CD4-positive, alpha-beta T cell treated with Interleukin-10 for 1 hour (primary cell): ENCODE data around the gene RFC2.

Experiments used
- DNase-seq: peaks from one replicate; pipeline ENCODE4 v3.0.0-alpha.2; 2020

Gene RFC2

DNA sequence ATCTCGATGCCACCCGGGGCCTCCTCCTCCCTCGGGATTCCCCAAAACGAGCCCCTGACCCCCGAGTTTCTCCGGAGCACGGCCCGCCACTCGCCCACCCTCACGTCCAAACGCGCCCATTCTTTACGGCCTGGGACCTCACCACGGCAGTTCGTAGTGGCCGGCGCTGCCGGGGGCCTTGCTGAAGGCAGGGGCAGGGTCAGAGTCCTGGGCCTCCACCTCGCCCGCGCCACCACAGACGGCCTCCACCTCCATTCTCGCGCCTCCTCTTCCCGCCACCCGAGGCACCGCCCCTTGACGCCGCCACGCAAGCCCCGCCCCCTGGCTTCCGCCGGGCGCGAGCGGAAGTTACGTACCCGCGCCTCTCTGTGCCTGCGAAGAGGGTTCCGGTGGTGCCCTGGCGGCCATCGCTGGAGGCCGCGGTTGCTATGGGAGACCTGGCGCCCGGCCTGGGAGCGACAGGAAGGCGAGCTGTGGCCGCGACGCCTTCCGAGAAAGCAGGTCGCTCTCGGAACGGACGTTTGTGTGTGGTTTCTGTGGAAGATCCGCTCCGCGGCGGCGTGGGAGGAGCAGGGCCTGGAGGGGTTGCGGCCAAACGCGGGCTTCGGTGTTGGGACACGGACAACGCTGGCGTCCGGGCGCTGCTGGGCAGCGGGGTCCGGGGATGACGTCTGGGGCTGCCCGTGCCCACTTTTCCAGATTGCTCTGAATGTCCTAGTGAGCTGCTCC, at the start of gene RFC2:
Gene RFC2 (minus strand): TSS at position 271 of the 729 bp plus-strand sequence. CDS start 16 bp downstream, at position 255.
- DNase-seq: peak; percentile 98

DNA sequence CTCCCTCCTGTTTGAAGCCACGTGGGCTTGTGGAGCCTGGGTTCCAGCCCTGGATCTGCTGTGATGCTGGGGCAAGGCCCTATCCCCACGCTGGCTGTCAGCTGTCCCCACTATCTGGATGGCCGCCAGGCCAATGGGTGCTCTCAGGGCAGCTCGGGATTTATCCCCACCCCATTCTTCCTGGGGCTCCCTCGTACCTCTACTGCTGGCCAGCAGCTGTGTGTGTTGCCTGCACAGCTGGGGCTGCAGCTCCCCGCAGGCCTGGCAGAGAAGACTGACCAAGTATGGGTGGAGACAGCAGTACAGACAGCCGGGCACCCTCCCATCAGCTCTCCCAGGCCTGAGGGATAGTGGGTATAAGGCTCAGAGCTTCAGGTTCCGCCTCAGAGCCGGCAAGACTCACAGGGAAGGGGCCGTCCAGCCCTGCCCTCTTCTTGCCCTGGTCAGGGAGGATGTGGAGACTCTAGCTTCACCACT, 48.6 kb upstream of the RFC2 start:
- DNase-seq: no peak

DNA sequence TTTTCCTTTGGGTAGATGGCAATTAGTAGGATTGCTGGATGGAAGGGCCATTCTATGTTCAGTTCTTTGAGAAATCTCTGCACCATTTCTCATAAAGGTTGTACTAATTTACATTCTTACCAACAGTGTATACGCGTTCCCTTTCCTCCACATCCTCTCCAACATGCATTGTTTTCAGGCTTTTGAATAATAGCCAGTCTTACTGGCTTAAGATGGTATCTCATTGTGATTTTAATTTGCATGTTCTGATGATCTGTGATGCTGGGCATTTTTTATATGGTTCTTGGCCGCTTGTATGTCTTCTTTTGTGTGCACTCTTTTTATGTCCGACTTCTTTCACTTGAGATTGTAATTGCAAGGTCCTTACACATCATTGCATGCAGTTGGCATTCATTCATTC, 46.7 kb upstream of the RFC2 start:
- DNase-seq: no peak

DNA sequence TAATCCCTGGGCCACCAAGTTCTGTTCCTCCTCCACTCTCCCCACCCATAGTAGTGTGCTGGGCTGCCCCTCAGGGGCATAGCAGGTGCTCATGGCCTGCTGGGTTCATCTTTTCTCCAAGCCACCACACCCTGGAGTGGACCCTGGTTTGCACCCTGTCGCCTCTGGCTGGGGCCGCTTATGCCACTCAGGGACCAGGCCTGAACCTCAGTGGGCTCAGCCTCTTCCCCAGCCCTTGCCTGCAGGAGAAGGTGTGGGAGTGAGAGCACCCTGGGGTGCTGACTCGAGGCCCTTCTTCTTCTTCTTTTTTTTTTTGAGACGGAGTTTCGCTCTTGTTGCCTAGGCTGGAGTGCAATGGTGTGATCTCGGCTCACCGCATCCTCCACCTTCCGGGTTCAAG, 45.2 kb upstream of the RFC2 start:
- DNase-seq: no peak

DNA sequence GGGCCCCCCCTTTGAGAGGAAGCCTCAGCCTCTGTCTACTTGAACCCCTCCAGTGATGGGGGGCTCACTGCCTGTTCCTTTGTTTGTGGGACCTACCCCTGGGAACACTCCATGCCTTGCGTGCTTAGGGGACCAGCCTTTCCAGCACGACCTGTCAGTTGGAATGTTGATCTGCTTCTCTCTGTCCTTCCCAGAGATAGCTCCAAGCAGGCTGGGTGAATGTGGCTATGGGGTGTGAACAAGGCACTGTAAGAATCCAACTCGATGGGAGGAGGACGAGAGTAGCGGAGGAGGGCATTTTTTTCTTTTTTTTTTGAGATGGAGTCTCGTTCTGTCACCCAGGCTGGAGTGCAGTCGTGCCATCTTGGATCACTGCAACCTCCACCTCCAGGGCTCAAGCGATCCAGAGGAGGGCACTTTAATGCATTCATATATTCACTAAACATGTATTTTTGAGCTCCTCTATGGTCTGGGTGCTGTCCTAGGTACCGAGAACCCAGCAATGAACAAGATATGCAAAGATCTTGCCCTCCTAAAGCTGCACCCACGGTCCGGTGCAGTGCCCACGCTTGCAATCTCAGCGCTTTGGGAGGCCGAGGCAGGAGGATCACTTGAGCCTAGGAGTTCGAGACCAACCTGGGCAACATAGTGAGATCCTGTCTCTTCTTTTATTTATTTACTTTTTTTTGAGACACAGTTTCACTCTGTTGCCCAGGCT, 43.5 kb upstream of the RFC2 start:
- DNase-seq: no peak

DNA sequence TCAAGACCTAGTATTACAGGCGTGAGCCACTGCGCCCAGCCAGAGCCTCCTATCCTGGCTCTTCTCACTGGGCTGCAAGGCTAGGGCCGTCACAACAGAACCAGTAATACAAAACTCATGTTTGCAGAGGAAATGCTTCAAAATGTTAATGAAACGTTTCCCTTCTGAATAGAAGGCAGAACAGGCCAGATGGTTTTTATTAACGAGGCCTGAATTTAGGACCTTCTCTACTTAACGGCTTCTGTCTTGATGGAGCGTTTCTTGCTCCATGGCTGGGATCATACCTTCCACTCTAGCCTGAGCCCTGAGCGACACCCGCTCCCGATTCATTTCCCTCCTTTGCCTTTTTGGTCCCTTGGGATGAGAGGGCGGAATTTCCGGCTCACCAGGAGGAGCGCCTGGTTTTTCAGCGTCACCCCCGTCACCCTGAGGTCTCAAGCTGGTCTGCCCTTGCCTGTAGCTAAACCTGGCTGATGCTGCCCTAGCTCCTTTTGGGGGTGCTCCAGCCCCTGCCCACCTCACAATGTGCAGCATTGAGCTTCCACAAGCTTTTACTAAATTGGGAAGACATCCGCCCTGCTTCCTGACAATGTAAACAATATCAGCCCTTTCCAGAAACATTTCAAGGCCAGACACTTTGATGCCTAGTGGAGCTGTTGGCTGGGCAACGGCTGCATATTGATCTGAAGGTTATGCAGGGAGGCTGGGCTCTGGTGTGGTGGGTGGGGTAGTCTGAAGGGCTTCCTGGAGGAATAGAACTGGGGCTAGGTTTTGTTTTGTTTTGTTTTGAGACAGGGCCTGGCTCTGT, 40.2 kb upstream of the RFC2 start:
- DNase-seq: no peak

DNA sequence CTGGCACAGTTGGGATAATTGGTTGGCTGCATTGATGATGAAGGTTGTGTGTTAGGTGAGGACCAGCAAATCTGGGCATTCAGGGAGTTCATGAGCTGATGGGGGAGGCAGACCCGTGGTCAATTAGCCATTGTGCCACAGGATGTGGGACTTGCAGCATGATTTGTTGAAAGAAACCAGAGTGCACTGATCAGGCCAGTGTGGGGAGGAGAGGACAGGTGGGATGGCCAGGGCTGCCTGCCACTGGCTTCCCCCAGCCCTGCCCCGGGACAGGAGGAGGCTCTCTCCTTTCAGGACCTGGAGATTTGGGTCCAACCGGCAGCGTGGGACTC, 39.3 kb upstream of the RFC2 start:
- no peak for DNase-seq

DNA sequence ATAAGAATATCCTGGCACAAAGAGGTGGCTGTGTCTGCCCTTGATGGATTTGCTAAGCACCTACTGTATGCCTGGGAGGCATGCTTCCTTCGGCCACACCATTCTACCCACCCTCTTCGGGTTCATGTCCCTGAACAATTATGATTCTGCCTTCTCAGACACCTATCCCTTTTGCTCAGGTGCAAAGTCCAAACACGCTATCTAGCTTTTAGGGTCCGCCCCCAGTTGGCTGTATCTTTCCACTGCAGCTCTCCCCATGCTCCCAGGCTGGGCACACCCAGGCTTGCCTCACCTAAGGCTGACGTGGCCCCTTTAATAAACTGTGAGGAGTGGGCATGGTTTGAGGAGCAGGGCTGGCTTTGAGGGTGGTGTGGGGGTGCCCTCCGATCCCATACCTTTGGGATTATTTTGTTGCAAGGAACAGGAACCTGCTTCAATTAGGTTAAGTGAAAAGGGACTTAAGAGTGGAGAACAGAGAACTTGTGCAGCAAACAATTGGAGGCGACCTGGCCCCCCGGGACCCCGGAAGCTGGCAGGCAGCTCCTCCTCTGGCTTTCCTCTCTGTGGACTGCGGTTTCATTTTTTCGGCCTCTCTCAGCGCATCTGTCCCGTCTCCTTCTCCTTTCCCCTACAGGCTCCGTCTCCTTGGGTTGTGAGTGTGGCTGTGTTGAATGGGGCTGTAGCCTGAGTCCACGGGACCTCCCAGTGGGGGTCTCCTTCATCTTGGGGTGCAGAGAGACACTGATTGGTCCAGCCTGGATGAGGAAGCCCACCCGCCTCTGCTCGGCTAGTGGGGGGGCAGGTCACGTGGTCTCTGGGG, 38.8 kb upstream of the RFC2 start:
- no peak for DNase-seq

DNA sequence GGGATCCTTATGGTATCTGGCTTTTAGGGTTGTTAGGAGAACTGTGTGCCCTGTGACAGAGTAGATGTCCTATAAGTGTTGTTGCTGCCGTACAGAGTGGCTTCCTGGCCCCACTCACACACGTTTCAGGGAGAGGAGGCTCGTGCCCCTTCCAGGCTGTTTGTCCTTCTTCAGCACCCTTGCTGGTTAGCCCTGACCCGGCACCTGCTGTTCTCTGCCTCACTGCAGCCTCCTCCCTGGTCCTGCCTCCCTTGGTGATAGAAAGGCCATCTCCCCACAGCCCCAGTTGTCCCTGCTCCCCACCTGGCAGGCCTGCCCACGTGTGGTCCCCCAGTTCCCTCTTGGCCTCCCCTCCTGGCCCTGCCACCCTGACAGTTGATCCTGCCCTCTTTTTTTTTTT, 37.3 kb upstream of the RFC2 start:
- DNase-seq: no peak

DNA sequence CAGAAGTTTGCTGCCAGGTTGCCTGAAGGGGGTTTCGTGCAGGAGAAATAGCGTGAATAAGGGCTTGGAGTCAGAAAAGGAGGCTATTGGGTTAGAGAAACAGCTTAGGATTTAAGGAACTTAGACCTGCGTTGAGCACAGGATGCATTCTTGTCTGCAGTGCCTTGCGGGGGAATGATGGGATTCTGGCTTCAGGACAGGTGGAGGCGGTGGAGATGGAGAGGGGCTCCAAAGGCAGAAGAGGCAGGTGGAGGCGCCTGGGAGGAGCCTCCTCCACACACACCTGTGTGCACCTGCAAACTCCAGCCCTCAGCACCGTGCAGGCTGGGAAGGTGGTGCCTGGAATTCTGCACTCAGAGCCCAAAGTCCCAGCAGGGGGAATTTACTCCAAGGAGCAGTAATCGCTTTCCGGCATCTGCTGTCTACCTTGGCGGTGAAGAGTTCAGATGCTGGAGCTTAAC, 36.8 kb upstream of the RFC2 start:
- DNase-seq: no peak

DNA sequence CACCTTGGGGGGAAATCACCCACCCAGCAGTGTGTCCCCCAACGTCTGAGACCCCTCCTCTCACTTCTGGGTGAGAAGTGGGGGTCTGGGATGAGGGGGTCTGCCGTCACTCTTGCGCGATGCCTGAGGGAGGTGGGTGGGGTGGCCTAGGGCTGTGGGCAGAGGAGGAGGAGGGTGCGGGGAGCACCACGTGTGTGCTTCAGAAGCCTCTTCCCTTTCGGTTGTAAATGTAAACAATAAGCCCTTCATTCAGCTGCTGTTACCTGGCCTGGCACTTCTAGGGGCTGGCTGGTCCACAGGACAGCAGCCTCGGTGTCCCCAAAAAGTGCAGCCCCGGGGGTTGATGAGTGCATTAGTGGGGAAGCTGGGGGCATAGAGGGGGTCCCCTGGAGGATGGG, 36.4 kb upstream of the RFC2 start:
- no peak for DNase-seq

DNA sequence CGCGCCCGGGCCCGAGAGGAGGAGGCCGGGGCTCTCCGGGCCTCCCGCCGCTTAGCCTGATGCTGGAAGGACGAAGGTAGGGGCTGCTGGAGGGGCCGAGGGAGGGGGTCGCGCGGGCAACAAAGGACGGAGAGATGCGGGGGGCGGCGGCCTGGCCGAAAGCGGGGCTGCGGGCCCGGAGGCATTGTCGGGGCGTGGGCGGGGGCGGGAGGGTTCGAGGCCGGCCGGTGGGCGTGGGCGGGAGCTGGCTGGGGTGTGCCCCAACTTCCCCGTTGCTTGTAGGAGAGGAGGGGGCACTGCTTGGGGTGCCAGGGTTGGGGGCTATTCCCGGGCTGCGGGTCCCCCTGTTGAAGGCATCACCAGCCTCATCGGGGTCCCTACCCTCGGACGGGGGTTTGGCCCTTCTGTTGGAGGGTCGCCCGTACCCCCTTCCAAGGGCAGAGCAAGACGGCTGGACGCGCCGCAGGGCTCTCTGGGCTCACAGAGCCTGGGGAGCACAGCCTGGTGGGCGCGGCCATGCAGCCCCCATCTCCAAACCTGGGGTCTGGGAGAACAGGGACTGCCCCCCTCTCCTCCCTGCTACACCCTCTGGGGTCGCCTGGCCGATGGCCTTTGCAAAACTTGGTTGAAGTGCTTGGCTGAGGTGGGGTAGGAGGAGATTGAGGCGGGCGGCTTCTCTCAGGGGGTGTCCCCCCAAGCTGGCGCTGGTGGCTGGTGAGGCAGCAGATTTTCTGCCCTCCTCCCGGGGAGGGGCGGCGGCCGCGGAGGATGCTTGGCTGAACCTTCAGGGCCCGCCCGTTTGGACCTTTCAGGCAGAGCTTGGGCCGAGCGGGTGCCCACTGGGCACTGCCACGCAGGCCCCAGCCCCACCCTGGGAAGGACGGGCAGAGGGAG, 35.7 kb upstream of the RFC2 start:
- peak; percentile 38 for DNase-seq

DNA sequence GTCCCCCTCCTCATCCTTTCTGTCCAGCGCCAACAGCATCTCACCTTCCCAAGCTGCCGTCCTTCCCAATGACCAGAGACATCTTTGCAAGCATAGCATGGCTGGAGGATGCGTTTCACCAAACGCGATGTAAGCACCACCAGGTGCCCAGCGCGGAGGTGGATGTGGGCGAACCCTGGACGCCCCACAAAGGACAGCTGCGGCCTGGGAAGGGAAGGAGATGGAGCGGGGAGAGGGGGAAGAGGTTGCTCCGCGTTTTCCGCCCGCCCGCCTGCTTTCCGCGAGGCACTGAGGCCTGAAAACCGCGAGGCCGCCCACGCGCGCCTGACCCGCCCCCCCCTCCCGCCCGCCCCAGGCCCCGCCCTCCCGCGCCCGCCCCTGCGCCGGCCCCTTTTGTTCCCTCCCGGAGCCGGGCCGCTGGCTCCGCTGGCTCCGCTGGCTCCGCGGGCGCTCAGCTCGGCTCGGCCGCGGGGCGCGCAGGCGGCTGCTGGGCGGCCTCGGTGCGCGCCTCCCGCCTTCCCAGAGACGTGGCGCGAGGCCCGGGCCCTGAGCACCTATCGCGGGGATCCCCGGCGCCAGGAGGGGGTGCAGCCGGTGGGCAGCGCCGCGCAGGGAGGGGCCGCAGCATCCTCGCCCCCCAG, 34.9 kb upstream of the RFC2 start, which contains the start of gene CLIP2:
Gene CLIP2 (plus strand): TSS at position 390 of the 641 bp plus-strand sequence. CDS start 28,140 bp downstream, outside the sequence.
- DNase-seq: peak; percentile 84

DNA sequence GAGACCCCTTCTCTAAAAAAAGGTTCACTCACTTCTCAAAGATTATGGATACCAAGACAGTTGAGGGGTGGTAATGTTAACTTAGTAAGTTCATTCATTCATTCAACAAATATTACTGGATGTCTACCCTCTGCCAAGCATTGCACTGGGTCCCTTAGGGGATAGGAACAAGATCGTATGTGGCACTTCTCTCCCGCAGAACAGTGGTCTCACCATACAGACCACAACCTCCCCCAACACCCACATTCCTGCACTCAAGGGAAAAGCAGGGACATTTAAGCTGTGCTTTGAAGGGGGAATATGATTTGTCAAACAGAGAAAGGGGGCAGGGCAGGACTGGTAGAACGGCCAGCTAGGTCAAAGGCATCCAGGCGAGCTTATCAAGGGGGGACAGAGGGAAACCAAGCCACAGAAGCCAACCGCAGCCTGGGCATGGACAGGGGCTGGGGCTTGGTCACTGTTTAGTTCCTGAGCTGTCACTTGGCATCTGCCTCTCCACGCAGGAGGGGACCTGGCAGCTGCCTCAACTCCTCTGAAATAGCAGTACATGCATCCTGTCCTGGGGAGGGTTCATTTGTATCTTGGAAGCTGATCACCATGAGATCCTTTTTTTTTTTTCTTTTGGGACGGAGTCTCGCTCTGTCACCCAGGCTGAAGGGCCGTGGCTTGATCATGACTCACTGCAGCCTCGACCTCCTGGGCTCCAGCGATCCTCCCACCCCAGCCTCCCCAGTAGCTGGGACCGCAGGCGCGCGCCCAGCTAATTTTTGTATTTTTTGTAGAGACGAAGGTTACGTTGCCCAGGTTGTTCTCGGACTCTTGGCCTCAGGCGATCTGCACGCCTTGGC, 34.1 kb upstream of the RFC2 start:
- no peak for DNase-seq

DNA sequence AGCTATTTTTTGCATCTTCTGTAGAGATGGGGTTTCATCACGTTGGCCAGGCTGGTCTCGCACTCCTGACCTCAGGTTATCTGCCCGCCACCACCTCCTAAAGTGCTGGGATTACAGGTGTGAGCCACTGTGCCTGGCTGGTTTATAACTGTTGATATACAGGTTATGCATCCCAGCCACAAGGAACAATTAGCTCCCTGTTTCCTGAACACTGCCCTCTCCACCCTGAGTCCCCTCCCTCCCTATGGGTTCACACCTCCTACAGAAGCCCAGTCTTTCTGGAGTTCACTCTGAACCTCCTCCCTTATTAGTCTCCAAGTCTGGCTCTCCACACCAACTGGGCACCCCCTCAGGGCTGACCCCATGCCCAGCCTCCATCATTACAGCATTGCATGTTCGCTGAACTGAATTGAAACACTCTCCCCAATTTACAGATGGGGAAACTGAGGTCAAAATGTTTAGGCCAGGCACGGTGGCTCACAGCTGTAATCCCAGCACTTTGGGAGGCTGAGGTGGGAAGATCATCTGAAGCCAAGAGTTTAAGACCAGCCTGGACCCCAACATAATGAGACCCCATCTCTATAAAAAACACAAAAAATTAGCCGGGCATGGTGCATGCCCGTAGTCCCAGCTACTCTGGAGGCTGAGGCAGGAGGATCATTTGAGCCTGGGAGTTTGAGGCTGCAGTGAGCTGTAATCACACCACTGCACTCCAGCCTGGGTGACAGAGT, 33.3 kb upstream of the RFC2 start:
- DNase-seq: no peak

DNA sequence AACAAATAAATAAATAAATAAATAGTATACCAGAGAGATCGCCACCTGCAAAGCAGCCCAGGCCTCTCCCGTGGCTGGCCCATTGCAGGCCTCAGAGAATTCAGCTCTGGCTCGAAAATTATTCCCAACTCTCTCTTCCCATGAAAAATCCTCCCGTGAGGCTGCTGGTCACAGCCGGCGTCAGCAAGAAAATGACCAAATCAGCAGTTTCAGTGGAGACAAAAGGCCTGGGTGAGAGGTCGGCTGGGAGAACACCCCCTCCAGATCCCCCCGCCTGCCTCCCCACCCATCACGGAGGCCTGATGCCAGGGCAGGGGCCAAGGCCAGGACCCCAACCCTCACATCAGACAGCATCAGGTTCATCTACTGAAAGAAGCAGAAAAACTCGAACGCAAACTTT, 31.9 kb upstream of the RFC2 start:
- no peak for DNase-seq

DNA sequence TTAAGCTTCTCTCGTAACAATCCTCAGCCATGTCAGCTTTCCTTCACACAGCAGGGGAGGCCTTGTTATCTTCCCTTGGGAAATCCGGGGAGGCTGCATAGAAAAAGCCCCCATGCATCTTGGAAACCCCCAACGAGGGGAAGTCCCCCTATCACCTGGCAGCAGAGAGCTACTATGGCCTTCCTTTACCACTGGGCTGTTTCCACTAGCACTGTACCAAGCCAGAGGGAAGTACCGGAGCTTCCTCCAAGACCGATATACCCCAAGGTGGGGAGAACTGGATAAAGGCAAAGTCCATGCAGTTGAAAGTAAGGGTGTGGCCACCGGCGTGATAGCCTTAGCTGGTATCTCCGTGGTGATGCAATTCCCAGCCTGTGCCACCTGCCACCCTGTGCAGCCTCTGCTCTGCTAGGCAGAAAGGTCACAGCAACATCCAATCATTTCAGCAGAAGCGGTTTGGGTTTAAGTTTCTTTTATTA, 30.6 kb upstream of the RFC2 start:
- no peak for DNase-seq

DNA sequence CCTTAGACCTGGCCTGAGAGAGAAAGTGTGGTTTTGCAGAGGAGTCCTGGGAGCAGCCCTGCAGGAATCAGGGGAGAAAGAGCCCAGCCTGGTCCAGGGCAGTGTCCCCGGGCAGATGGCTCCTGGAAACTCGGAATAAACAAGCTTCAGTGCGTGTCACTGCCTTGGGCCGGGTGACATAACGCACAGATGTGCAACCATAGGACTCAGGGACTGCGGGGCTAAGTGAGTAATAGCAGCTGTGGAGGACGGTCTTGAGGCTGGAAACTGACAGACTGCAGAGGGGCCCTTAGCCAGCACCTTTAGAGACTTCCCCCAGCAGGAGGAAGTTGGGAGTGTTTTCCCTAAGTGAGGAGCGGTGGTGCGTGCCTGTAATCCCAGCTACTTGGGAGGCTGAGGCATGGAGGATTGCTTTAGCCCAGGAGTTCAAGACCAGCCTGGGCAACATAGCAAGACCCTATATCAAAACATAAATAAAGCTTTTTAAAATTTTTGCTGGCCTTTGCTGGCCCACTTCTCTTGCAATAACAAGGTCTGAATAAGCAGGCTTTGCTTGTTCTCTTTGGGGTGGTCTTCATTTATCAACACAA, 29.8 kb upstream of the RFC2 start:
- DNase-seq: no peak
